NCI-H2196 treated with DMSO at 0.1 percent for 48 hours (cell line): ENCODE measurements around the gene BACE2.
"Not testable (repeated sequence)": the region's sequence is repeated elsewhere in the genome, so short reads cannot be mapped to it uniquely, and the experiment has no call there.

Source experiments
- DNase-seq: peaks from one replicate; lab custom pipeline; 2025; ENCODE audit not compliant: unreplicated experiment; lab: John Stamatoyannopoulos, UW

Gene BACE2

DNA sequence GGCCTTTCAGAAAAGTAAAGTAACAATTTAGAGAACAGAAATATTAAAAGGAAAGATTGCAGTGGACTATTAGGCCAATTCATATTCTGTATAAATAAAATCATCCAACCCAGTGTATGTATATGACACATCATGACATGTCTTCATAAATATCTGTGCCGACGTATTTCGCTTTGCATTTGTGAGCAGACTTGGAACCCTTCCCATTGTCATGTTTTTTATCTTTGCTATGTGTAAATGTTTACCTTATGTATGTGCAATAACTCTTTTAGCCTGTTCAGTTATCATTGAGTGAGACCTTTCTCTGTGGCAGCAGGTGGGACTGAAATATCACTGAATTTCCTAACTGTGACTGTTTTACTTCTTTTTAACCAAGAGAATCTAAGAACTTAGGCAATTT is 90.7 kb downstream of the BACE2 start:
- DNase-seq, result no peak

DNA sequence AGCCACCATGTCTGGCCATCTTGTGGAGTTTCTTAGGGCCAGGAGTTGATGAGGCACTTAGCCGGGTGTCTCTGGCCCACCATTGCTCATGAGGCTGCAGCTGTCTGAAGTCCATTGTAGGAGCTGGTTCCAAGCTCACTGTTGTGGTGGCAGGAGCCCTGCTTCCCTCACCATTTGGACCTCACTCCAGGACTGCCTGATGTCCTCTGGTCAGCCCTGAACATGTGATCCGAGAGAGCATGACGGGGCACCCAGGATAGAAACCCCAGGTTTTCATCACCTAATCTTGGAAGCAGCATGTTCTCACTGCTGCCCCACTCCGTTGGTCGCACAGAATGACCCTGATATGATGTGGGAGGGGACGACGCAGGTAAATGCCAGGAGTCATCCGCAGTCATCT is 92.5 kb downstream of the BACE2 start:
- no peak for DNase-seq

DNA sequence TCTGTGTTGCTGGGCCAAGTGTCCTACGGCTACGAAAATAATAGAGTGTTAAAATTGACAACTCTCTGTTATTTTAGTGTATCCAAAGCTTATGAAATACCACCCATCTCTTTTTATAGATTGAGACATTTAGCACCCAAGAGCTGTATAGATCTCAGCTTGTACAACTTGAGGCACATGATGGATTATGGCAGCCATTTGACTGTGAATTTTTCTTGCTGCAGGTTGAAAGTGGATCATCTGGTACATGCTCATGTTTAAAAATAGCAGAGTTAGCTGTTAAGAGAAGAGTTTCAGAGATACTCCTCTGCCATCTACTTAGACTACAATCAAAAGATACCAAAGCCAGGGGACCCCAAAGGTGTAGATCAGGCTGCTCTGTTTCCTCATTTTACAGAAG is 99.4 kb downstream of the BACE2 start:
- no peak for DNase-seq

DNA sequence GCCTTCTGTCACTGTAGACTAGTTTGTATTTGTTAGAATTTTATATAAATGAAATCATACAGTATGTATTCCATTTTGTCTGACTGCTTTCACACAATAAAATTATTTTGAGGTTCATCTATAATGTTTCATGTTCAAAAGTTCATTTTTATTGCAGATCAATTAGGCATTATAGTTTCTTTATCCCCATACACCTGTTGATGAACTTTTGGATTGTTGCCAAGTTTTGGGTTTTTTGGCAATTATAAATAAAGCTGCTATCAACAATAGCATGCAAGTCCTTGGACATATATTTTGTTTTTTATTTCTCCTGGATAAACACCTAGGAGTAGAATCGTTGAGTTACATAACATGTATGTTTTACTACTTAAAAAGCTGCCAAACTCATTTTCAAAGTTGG is 101.6 kb downstream of the BACE2 start:
- no peak for DNase-seq

DNA sequence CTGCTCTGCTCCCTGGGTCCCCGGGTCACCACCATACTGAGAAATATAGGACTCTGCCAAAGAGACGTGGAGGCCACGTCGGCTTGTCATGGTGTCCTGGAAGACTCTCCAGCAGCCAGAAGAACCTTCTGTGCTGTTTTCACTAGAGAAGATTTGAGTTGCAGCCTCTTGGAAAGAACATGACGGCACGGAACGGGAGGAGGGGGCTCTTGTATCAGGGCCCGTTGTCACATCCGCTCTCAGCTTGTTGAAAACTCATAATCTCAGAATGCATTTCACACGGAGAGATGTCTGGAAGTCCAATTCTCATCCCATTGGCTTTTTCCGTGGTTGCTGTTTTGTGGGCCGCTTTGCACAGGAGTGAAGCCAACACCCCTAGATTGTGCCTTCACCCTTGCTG is 109.2 kb downstream of the BACE2 start:
- no peak for DNase-seq

DNA sequence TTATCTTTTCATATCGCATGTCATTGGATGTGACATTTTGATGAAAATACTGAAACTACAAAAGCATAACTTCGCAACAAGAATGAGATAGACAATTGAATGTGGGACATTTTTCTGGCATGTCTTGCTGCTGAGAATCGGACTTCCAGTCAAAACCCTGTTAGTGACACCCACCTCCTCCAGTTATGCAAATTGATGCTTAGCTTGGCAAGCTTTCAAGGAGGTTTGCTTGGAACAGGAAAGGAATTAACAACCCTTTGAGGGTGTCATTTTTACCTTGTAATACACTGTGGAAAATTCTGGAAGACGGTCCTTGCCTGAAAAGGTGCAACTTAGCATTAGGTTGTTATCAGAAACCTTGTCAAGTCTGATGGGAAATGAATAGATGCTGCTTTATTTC is 109.9 kb downstream of the BACE2 start:
- no peak for DNase-seq

DNA sequence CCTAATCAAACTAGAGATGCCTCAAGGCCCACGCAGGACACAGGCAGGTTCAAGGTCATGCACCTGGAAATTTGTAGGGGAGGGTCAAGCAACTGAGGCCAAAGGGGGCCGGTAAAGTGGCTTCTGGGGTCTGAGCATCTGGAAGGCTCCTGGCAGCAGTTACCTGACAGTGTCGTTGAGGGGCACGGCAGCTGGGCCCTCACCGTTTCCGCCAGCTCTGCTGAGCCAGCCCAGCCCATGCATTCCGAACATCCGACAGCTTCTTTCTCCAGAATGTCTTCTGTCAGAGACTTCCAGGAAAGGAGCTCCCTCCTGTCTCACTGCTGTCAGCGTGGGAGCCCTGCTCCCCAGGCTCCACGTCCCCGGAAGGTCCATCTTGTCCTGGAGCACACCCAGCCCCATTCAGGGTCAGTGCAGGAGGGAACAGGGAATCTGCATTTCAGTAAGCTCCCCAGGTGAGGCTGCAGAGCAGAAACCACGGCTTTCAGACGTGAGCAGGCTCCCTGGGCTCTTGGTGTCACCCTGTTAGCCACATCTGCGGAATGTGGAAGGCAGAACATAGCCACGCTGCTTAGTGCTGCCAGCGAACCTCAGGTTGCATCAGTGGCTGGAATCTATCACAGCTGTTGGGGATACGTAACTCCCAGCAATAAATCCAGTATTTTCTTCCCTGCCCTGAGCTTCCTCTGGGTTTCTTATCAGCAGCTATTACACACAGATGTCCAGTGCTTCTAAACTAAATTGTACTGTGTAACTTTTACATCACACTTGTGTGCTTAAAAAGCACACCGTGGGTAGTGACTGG is 112.4 kb downstream of the BACE2 start:
- DNase-seq, result no peak

DNA sequence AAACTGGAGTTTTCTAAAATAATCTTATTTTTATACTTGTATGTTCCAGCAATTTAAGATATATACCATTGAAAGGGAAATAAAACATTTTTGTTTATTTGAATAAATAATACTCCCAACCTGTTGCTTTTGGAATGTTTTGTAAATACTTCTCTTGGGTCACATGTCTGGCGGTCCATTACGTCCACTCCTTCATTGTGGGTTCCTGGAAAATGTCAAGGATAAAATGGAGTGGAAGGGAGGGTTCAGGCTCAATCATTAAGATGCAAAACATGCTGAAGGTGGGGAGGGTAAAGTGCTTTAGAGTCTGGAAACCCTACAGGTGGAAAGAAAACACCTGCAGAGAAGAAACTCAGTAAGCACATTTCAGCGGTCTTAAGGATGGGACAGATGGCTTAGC is 114.5 kb downstream of the BACE2 start:
- DNase-seq, result no peak

DNA sequence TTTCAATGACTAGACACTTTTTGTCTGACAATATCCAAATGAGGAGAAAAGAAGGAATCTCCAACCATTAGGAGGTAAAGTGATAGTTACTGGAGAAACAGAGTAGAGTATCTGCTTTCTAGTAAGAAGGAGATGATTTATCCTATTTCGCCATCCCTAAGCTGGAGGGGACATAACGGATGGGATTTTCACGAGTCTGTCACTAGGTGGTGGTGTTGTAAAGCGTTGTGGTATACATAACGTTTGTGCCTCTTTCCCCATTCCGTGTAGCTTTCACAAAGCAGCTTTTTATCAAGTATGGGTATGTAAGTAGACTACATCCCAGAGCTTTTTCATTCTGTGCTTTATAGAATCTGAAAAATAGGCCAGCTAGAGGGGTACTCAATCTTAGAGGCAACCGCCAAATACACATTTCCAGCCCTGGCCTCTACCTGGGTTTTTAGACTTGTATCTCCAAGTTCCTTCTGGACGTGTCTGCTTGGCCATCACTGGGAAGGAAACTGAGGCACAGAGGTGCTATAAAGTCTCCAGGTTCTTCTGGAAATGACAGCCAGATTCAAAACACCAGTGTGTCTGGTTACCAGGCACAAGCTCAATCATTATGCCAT is 115.4 kb downstream of the BACE2 start:
- DNase-seq, result peak; percentile 77

DNA sequence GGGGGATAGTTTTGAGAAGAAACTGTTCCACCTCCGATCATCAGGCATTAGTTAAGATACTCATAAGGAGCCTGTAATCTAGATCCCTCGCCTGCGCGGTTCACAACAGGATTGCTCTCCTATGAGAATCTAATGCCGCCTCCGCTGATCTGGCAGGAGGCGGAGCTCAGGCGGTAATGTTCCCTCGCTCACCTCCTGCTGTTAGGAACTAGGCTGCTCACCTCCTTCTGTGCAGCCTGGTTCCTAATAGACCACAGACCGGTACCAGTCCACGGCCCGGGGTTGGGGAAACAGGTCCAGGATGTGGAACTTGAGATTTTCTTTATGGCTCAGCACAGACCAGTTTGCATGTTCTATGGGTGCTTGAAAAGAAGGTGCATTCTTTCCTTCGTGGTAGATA is 121.5 kb downstream of the BACE2 start:
- DNase-seq, result no peak

DNA sequence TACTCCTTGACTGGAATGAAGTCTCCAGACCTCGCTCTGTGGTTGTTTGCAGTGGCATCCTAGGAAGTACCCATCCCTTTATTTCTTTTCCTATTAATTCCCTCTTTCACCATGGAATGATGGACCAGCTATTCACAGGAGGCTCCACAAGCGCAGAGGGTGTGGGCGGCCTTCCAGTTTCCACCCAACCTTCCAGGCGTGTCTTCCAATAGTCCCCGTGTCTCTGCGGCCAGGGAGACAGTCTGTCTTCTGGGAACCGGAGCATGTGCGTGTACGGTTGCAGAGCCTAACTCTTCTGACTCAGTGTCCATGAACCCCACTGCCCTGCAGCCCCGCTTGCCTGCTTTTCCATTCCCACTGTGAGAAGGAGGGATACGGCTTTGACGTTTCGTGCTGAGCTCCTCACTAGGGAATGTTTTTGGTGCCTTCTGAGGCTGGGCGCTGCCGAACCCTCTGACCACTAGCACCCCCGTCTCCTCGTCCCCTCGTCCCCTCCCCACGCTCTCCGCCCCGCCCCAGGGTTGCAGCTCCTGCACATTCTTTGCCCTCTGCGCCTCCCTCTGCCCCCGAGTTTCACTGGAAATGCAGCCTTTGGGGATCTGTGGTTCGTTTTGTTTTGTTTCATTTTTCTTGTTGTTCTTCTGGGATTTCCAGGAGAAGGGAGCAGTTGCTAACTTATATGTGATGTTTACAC is 122.3 kb downstream of the BACE2 start:
- DNase-seq, result no peak

DNA sequence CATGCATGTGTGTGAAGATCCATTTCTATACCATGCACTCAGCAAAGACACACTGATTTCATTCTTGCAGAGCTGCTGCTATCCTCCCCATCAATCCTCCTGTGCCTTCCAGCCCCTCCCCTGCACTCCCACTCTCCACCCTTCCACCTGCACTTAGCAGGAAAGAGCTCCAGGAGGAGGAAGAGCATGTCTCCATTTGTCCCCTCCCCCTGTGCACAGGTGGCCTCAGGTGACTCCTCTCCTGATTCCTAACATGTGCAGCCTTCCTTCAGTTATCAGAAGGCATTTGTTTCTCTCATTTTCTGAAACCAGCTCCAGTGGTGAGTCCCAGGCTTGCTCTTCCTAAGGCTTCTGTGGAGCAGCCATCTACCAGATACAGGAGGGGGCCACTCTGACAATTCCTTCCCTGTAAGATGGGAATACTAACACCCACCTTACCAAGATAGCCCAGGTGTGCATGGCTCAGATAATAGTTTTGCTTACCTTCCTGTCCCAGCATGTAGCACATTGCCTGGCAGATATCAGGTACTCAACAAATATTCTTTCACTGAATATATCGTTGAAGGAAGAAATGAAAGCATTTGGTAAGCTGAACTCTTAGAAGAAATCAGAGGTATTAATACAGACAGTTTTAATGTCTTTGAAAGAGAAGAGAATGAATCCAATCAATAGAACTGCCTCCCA is 126.7 kb downstream of the BACE2 start:
- no peak for DNase-seq

DNA sequence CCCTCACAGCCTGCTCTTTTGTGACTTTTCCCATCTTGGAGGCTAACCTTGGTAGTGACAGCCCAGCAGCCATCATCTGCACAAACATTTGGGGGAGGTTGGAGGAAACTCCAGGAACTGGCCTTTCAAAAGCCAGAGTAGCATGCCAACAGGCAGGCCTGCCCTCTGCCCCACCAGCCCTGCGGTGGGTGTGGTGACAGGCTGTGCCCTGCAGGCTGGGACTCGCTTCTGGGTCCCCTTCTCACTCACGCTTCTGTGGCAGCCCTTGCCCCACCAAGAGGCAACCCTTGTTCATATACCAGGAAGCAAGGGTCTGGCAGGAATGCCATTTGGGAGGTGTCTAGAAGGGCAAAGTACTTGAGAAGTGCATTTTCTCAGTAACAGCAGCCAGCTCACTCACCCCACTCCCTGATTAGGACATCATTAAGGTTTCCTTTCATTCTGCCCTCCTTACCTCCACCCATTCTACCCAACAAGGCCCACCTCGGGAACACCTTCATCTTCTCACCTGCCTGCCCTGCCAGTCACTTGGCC is 127.8 kb downstream of the BACE2 start:
- no peak for DNase-seq

DNA sequence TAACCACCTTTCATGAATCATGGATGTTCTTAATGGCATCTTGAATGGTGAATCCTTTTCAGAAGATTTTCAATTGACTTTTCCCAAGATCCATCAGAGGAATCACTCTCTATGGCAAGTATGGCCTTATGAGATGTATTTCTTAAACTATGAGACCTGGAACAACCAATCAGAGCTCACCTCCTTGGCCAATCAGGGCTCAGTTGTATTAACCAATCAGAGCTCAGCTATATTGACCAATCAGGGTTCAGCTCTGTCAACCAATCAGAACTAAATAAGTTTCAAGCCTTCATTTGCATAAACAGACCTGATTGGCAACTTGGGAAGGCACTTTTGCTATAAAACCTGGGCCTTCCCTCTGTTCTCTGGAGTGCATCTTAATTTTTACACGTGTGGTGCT is 135.0 kb downstream of the BACE2 start:
- no peak for DNase-seq

DNA sequence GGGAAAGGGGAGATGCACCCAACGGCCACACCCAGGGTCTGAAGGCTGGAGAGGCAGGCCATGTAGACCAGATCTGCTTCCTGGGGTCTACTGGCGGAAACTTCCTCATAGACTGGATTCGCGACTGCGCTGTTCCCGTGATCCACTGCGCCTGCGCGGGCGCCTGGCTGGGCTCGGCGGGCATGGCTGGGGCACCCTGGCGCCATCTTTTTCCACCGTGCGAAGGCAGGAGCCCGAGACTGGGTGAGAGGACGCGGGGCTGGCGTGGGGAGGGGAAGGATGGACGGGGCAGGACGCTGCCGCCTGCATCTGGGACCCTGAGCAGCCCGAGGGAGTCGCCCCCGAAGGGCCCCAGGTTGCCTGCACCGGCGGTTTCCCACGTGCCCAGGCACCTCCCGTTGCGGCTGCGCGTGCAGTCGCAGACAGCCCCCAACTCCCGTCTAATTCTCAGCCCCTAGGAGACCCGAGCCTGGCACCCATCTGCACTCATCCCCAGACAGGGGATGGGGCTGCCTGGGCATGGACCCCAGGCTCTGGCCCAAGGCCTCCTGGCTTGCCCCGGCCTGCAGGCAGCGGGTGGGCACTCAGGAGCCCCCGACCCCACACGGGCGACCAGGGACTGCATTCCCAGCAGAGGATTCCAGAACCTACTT is 136.2 kb downstream of the BACE2 start:
- DNase-seq, result no peak

DNA sequence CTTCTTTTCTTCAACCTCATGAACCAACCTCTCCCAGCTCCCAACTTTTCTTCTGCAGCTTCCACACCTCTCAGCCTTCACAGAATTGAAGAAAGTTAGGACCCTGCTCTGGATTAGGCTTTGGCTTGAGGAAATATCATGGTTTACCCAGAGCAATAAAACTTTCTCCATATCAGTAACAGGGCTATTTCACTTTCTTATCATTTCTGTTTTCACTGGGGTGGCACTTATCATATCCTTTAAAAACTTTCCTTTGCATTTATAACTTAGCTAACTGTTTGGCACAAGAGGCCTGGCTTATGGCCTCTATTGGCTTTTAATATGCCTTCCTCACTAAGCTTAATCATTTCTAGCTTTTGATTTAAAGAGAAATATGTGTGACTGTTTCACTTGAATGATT is 139.3 kb downstream of the BACE2 start:
- no peak for DNase-seq

DNA sequence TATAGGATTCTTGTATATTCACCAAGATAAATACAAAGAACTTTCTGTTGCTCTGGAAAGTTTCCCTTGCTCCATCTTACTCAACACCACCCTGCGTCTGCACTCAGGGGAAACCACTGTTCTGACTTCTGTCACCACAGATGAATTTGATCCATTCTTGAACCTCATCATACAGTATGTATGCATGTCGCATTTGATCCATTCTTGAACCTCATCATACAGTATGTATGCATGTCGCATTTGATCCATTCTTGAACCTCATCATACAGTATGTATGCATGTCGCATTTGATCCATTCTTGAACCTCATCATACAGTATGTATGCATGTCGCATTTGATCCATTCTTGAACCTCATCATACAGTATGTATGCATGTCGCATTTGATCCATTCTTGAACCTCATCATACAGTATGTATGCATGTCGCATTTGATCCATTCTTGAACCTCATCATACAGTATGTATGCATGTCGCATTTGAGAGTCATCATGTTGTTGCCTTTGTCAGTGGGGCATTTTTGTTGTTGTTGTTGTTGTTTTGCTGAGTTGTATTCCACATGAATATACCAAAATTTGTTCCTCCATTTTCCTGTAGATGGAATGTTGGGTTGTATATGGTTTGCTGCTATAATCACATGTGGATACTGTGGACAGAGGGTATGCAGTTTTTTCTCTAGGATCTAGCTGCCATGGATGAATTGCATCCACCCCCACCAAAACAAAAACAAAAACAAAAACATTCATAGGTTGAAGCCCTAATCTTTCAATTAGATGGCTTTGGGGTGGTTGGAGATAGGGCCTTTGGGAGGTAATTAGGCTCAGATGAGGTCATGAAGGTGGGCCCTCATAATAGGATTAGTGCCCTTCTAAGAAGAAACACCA is 145.6 kb downstream of the BACE2 start:
- not testable (repeated sequence) for DNase-seq

DNA sequence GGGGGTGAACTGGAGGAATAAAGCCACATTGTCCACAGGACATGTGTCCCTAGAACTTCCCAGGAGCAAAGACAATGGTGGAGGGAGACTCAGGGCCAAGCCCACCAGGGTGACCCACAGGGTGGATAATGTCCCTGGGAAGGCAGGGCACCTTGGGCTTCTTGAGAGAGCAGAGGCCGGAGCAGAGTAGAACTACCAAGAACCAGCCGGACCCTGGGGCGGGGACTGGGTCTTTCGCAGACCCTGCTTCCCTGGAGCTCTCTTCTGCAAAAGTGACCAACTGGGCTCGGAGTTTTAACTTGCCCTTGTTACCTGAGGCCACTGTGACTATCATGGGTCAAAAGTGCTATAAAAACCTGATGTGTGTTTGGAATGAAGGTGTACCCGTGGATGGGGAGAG is 147.8 kb downstream of the BACE2 start:
- DNase-seq, result no peak

DNA sequence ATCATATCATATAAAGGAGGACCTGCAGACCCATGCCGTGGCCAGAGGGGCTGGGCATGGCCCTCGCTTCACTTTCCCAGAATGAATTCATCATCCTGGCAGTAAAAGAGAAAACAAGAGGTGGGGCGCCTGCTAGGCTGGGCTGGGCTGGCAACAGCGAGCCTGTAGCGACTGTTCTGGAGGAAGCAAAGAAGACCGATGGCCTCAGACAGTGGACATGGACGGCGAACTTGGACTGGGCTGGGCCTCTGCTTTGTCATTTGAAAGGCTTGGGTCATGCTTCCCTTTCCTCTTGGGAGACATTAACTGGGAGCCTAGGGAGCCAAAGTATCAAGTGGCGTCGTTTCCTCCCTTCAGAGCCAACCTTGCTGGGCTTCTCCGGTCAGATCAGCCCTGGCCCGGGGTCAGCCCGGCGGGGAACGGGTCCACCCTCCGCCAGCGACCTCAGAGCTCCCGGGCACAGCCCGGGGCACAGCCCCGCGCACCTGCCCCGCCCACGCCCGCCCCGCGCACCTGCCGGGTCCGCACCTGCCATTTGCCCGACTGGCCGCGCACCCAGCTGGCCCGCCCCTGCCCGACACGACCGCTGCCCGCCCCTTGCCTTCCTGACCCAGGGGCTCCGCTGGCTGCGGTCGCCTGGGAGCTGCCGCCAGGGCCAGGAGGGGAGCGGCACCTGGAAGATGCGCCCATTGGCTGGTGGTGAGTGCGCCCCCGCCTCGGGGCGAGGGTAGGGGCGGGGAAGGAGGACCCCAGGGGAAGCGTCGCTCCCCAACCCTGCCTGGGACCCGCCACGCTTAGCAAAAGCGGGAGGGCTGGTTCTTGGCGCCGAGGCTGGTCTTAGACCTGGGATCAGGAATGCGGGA is 148.5 kb downstream of the BACE2 start, which contains the start of gene FAM3B:
TSS of gene FAM3B (plus strand) at position 602 of the 863 bp plus-strand sequence. CDS start at position 681, 79 bp downstream.
- peak; percentile 64 for DNase-seq
